ENCODE data around the gene CAPG.
"Not testable (repeated sequence)": the region's sequence is repeated elsewhere in the genome, so short reads cannot be mapped to it uniquely, and the experiment has no call there.

Gene CAPG

GRCh38 chr2:85420536-85421259 is 10.5 kb upstream of the CAPG start:
- peak; percentile 74 for DNase-seq (ENCODE audit: low read depth)

- no peak for DNase-seq (ENCODE audit: low read depth)
These were observed 9.0 kb upstream of the CAPG start for GRCh38 chr2:85419009-85419675.

GRCh38 chr2:85418132-85419008 is 8.2 kb upstream of the CAPG start, which contains the start of gene SH2D6:
Gene SH2D6, plus strand, starts transcription at chr2:85418714. Its CDS starts 10,752 bp downstream, at chr2:85429466.
- DNase-seq (ENCODE audit: low read depth) = peak; percentile 74

- DNase-seq (ENCODE audit: low read depth) = no peak
These were observed 5.9 kb upstream of the CAPG start for GRCh38 chr2:85415980-85416650.

- DNase-seq (ENCODE audit: low read depth) = no peak
These were observed 4.8 kb upstream of the CAPG start for GRCh38 chr2:85414761-85415553.

- not testable (repeated sequence) for DNase-seq (ENCODE audit: low read depth)
These were observed 4.2 kb upstream of the CAPG start for GRCh38 chr2:85414421-85414759.

- peak; percentile 51 for DNase-seq (ENCODE audit: low read depth)
These were observed 3.6 kb upstream of the CAPG start for GRCh38 chr2:85413592-85414420.

GRCh38 chr2:85411405-85411748 is 1.2 kb upstream of the CAPG start:
- no peak for DNase-seq (ENCODE audit: low read depth)

GRCh38 chr2:85410584-85411404 is 628 bp upstream of the CAPG start:
- no peak for DNase-seq (ENCODE audit: low read depth)

GRCh38 chr2:85405201-85406059 is 4.7 kb downstream of the CAPG start:
- DNase-seq (ENCODE audit: low read depth) = peak; percentile 65

- DNase-seq (ENCODE audit: low read depth) = no peak
These were observed 8.3 kb downstream of the CAPG start for GRCh38 chr2:85401844-85402243.

GRCh38 chr2:85401464-85401805 is 8.7 kb downstream of the CAPG start:
- no peak for DNase-seq (ENCODE audit: low read depth)

- no peak for DNase-seq (ENCODE audit: low read depth)
These were observed 9.4 kb downstream of the CAPG start for GRCh38 chr2:85400541-85401463.

GRCh38 chr2:85400023-85400422 is 10.1 kb downstream of the CAPG start:
- no peak for DNase-seq (ENCODE audit: low read depth)

GRCh38 chr2:85399183-85399455 is 11.0 kb downstream of the CAPG start:
- no peak for DNase-seq (ENCODE audit: low read depth)

GRCh38 chr2:85398426-85399182 is 11.6 kb downstream of the CAPG start:
- no peak for DNase-seq (ENCODE audit: low read depth)

- DNase-seq (ENCODE audit: low read depth) = no peak
These were observed 12.2 kb downstream of the CAPG start for GRCh38 chr2:85397925-85398331.
